HG02938 (cell line): Measurements from ENCODE around the gene RGS13.

Experiments
- ATAC-seq: cut with Tn5 transposase; IDR thresholded peaks from one replicate; pipeline ENCODE4 v1.9.1; 2021; ENCODE audit warnings: mild to moderate bottlenecking, moderate library complexity; ENCODE audit not compliant: unreplicated experiment

Gene RGS13

GRCh38 chr1:192626366-192627179 is 9.4 kb upstream of the RGS13 start:
- peak; percentile 84 for ATAC-seq

- peak; percentile 51 for ATAC-seq
Observed at GRCh38 chr1:192627901-192628300, 8.0 kb upstream of the RGS13 start.

- no peak for ATAC-seq
Observed at GRCh38 chr1:192628396-192629057, 7.4 kb upstream of the RGS13 start.

- no peak for ATAC-seq
Observed at GRCh38 chr1:192629612-192630011, 6.3 kb upstream of the RGS13 start.

- ATAC-seq, result no peak
Observed at GRCh38 chr1:192630521-192631287, 5.2 kb upstream of the RGS13 start.

GRCh38 chr1:192631749-192632148 is 4.2 kb upstream of the RGS13 start:
- ATAC-seq, result no peak

GRCh38 chr1:192632188-192632587 is 3.8 kb upstream of the RGS13 start:
- no peak for ATAC-seq

- ATAC-seq, result no peak
Observed at GRCh38 chr1:192632641-192633532, 3.1 kb upstream of the RGS13 start.

GRCh38 chr1:192633533-192634253 is 2.3 kb upstream of the RGS13 start:
- ATAC-seq, result no peak

- no peak for ATAC-seq
Observed at GRCh38 chr1:192635041-192635440, 906 bp upstream of the RGS13 start.

GRCh38 chr1:192639607-192640368 is 3.8 kb downstream of the RGS13 start:
- ATAC-seq, result peak; percentile 83

- ATAC-seq, result no peak
Observed at GRCh38 chr1:192652159-192652558, 16.2 kb downstream of the RGS13 start.

- ATAC-seq, result no peak
Observed at GRCh38 chr1:192654120-192654519, 18.2 kb downstream of the RGS13 start.

GRCh38 chr1:192654591-192655251 is 18.8 kb downstream of the RGS13 start:
- no peak for ATAC-seq

- ATAC-seq, result no peak
Observed at GRCh38 chr1:192657760-192658159, 21.8 kb downstream of the RGS13 start.

GRCh38 chr1:192658255-192658654 is 22.3 kb downstream of the RGS13 start:
- ATAC-seq, result no peak

GRCh38 chr1:192660613-192661012 is 24.7 kb downstream of the RGS13 start:
- ATAC-seq, result no peak

GRCh38 chr1:192668409-192668983 is 32.5 kb downstream of the RGS13 start:
- no peak for ATAC-seq
